ENCODE measurements around the gene ITLN2. TPM values are rescaled to one million over a fixed set of nuclear protein-coding genes. Genes with fewer than 3 reads are reported as not detected.

ITLN2 gene
- not detected in 2 replicates for total RNA-seq

GRCh38 chr1:160954158-160955104 lies at the start of gene ITLN2:
Gene ITLN2 (minus strand): TSS chr1:160954809. CDS start chr1:160954741, 68 bp downstream.

Other genes with a start within 250 kb of the ITLN2 start
- gene CD48, start 243.0 kb downstream of the ITLN2 start, total RNA-seq, result not detected in 2 replicates
- 0.78 and 2.7 TPM in 2 replicates for gene SLAMF7, start 215.6 kb downstream of the ITLN2 start, total RNA-seq
- not detected in 2 replicates for gene LY9, start 158.6 kb downstream of the ITLN2 start, total RNA-seq
- gene CD244, start 91.9 kb downstream of the ITLN2 start, total RNA-seq, result not detected in 2 replicates
- not detected in 2 replicates for gene ITLN1, start 69.6 kb downstream of the ITLN2 start, total RNA-seq
- 7.0 and 19.7 TPM in 2 replicates for gene F11R, start 66.3 kb upstream of the ITLN2 start, total RNA-seq
- gene TSTD1, start 84.2 kb upstream of the ITLN2 start, total RNA-seq, result 14.4 and 14.6 TPM in 2 replicates
- 26.8 and 27.8 TPM in 2 replicates for gene USF1, start 91.2 kb upstream of the ITLN2 start, total RNA-seq
- not detected in 2 replicates for gene ARHGAP30, start 115.1 kb upstream of the ITLN2 start, total RNA-seq
- 0.65 and 0.72 TPM in 2 replicates for gene NECTIN4, start 134.7 kb upstream of the ITLN2 start, total RNA-seq
- 0.96 and 1.0 TPM in 2 replicates for gene KLHDC9, start 143.6 kb upstream of the ITLN2 start, total RNA-seq
- gene PFDN2, start 163.2 kb upstream of the ITLN2 start, total RNA-seq, result 32.3 and 71.8 TPM in 2 replicates
- gene NIT1, start 163.3 kb upstream of the ITLN2 start, total RNA-seq, result 35.5 and 44.5 TPM in 2 replicates
- gene DEDD, start 177.9 kb upstream of the ITLN2 start, total RNA-seq, result 22.4 and 25.6 TPM in 2 replicates
- 52.1 and 70.3 TPM in 2 replicates for gene UFC1, start 199.2 kb upstream of the ITLN2 start, total RNA-seq
- 12.3 and 24.3 TPM in 2 replicates for gene USP21, start 204.7 kb upstream of the ITLN2 start, total RNA-seq
- 10.9 and 12.7 TPM in 2 replicates for gene PPOX, start 211.6 kb upstream of the ITLN2 start, total RNA-seq
- gene B4GALT3, start 222.7 kb upstream of the ITLN2 start, total RNA-seq, result 30.5 and 33.3 TPM in 2 replicates
- gene ADAMTS4, start 244.2 kb upstream of the ITLN2 start, total RNA-seq, result 7.4 and 11.0 TPM in 2 replicates
- 109 and 222 TPM in 2 replicates for gene NDUFS2, start 247.6 kb upstream of the ITLN2 start, total RNA-seq

All from epithelial cell of alveolus of lung (primary cell).